Sigmoid colon (tissue), 7 donors: ENCODE results near the gene IMMP2L. TPM values are rescaled to one million over a fixed set of nuclear protein-coding genes. Genes with fewer than 3 reads are reported as not detected.

ENCODE experiments used
- DNase-seq: peaks from one replicate; pipeline ENCODE4 v3.0.0-alpha.2; 2019
- H3K27ac ChIP-seq, 4 donors: fragments of 200-600 bp; sonication (generic); one replicate each; pipeline ENCODE4 v1.5.1; 2016 to 2019; ENCODE audit warnings: mild to moderate bottlenecking in 1 of 4
- H3K27me3 ChIP-seq, 3 donors: fragments of 200-600 bp; sonication (generic); one replicate each; pipeline ENCODE4 v1.5.1; 2019; ENCODE audit warnings: mild to moderate bottlenecking in 1 of 3
- H3K36me3 ChIP-seq, 4 donors: fragments of 200-600 bp; sonication (generic); one replicate each; pipeline ENCODE4 v1.5.1; 2016 to 2019
- H3K4me1 ChIP-seq, 4 donors: fragments of 200-600 bp; sonication (generic); one replicate each; pipeline ENCODE4 v1.5.1; 2017 to 2019
- H3K4me3 ChIP-seq, 4 donors: fragments of 200-600 bp; sonication (generic); one replicate each; pipeline ENCODE4 v1.5.1; 2017 to 2019; ENCODE audit warnings: mild to moderate bottlenecking in 2 of 4, moderate library complexity in 1 of 4
- H3K9me3 ChIP-seq, 4 donors: fragments of 200-600 bp in 3 of 4; sonication (generic) in 3 of 4; one replicate each; pipeline versions ENCODE4 v1.5.1 to v1.6.1; 2013 to 2019
- CTCF ChIP-seq, 4 experiments: fragments of 450-650 bp in 3 of 4; fragments of 200-600 bp in 1 of 4; IDR thresholded peaks; one replicate each; pipeline ENCODE4 v1.5.1; 2016 to 2019; ENCODE audit warnings: antibody characterized with exemption in 4 of 4, mild to moderate bottlenecking in 3 of 4, moderate library complexity in 2 of 4
- EP300 ChIP-seq, 4 donors: sonication (generic); formaldehyde crosslinking; IDR thresholded peaks; one replicate each; pipeline ENCODE4 v1.6.1; 2017; ENCODE audit warnings: antibody characterized with exemption in 4 of 4
- POLR2A ChIP-seq, 2 donors: fragments of 450-650 bp; IDR thresholded peaks; one replicate each; pipeline ENCODE4 v1.6.1; 2016; ENCODE audit warnings: antibody characterized with exemption in 2 of 2, mild to moderate bottlenecking in 2 of 2, moderate library complexity in 2 of 2
- POLR2AphosphoS5 ChIP-seq, 4 donors: sonication (generic); formaldehyde crosslinking; IDR thresholded peaks; one replicate each; pipeline ENCODE4 v1.6.1; 2017; ENCODE audit warnings: antibody characterized with exemption in 4 of 4
- WGBS, 2 donors: extraction: QIAGEN DNeasy Blood & Tissue Kit; methylation state at CpG; one replicate each; pipeline ENCODE4 v1.1.7; 2013; 5-methylcytosine and 5-hydroxymethylcytosine counted together
- intact Hi-C: fragments of 100-400 bp; cut with DNase I; formaldehyde crosslinking; loops from one replicate; pipeline ENCODE4 v1.15.1; 2023
- polyA plus RNA-seq, 3 donors: library from polyadenylated mRNA; stranded (reverse); fragments of 200-250 nt; gene quantifications; one replicate each; pipeline ENCODE4 v1.2.3, GENCODE V29; 2013
- total RNA-seq, 4 donors: library from RNA; depleted of rRNA; stranded (reverse); fragments of >200 nt; gene quantifications; one replicate each; pipeline ENCODE4 v1.1.0, GENCODE V29; 2016
- donor health status: healthy with polysubstance abuse.
- donor health status: Bipolar disorder and iron deficiency.
- donor health status: healthy.

The IMMP2L gene
- total and polyA plus RNA-seq, 7 donors: 2.5 to 57.9 (median 18.5) TPM

- 68 to 79% methylated on average over 3 of the region's 3 CpGs for WGBS, 2 donors
- no peak overlapping the region for H3K4me3 ChIP-seq
- H3K9me3 ChIP-seq: no peaks in the 10 kb centered on the region
- H3K27ac ChIP-seq: no peak overlapping the region
- H3K36me3 ChIP-seq: no peaks in the 10 kb centered on the region
- H3K27me3 ChIP-seq: no peaks in the 10 kb centered on the region
- DNase-seq: no peak
- intact Hi-C loops: no loop called here
- H3K4me1 ChIP-seq: no peaks in the 10 kb centered on the region
- no peak for TF ChIP-seq EP300 (IDR thresholded peaks at IDR 0.05)
- TF ChIP-seq POLR2AphosphoS5 (IDR thresholded peaks at IDR 0.05): no peak
Measured at GRCh38 chr7:111232249-111233084, 329.8 kb downstream of the IMMP2L start.

GRCh38 chr7:111229916-111230315, 332.4 kb downstream of the IMMP2L start:
- WGBS, 2 donors: 69 to 82% methylated on average over 2 of the region's 2 CpGs
- Histone ChIP-seq H3K4me3 (no peak overlapping the region), H3K27ac (no peak overlapping the region), H3K9me3 (no peaks in the 10 kb centered on the region), H3K36me3 (no peaks in the 10 kb centered on the region), H3K27me3 (no peaks in the 10 kb centered on the region), H3K4me1 (peaks cover 0 to 3% (median under 1%) of the 10 kb centered on the region in 4 donors)
- intact Hi-C loops: no loop called here
- DNase-seq: no peak
- TF ChIP-seq EP300 (IDR thresholded peaks at IDR 0.05) (no peak), POLR2A (IDR thresholded peaks at IDR 0.05) (no peak), CTCF (IDR thresholded peaks at IDR 0.05) (no peak), POLR2AphosphoS5 (IDR thresholded peaks at IDR 0.05) (no peak)

- no peaks in the 10 kb centered on the region for H3K36me3 ChIP-seq
- intact Hi-C loops: no loop called here
- H3K27me3 ChIP-seq: no peaks in the 10 kb centered on the region
- no peak for DNase-seq
- no peak overlapping the region for H3K27ac ChIP-seq
- 94% methylated on average over 4 of the region's 4 CpGs for WGBS, 2 donors
- no peaks in the 10 kb centered on the region for H3K9me3 ChIP-seq
- peaks cover 0 to 8% (median 5%) of the 10 kb centered on the region in 4 donors for H3K4me1 ChIP-seq
- H3K4me3 ChIP-seq: no peak overlapping the region
- TF ChIP-seq CTCF (IDR thresholded peaks at IDR 0.05) (no peak), EP300 (IDR thresholded peaks at IDR 0.05) (no peak), POLR2A (IDR thresholded peaks at IDR 0.05) (no peak), POLR2AphosphoS5 (IDR thresholded peaks at IDR 0.05) (no peak)
Measured at GRCh38 chr7:111229181-111229740, 333.0 kb downstream of the IMMP2L start.

GRCh38 chr7:111228437-111228836, 333.9 kb downstream of the IMMP2L start:
- no peaks in the 10 kb centered on the region for H3K27me3 ChIP-seq
- no peaks in the 10 kb centered on the region for H3K9me3 ChIP-seq

GRCh38 chr7:111226800-111227199, 335.5 kb downstream of the IMMP2L start:
- 89 to 93% methylated on average over 2 of the region's 2 CpGs for WGBS, 2 donors
- no peak for TF ChIP-seq CTCF (IDR thresholded peaks at IDR 0.05)

More at GRCh38 chr7:111228437-111228836, 333.9 kb downstream of the IMMP2L start:
- intact Hi-C loops: no loop called here
- Histone ChIP-seq H3K4me3 (no peak overlapping the region), H3K4me1 (peaks cover 0 to 8% (median 7%) of the 10 kb centered on the region in 4 donors), H3K27ac (no peak overlapping the region), H3K36me3 (no peaks in the 10 kb centered on the region)
- TF ChIP-seq EP300 (IDR thresholded peaks at IDR 0.05): no peak
- TF ChIP-seq POLR2AphosphoS5 (IDR thresholded peaks at IDR 0.05): no peak
- TF ChIP-seq POLR2A (IDR thresholded peaks at IDR 0.05): no peak
- DNase-seq: no peak
- WGBS, 2 donors: 91 to 98% methylated on average over 1 of the region's 1 CpG

More at GRCh38 chr7:111226800-111227199, 335.5 kb downstream of the IMMP2L start:
- H3K36me3 ChIP-seq: no peaks in the 10 kb centered on the region
- no peak overlapping the region for H3K27ac ChIP-seq
- H3K9me3 ChIP-seq: no peaks in the 10 kb centered on the region
- H3K27me3 ChIP-seq: no peaks in the 10 kb centered on the region
- H3K4me1 ChIP-seq: peaks cover 0 to 8% (median 7%) of the 10 kb centered on the region in 4 donors
- H3K4me3 ChIP-seq: no peak overlapping the region
- intact Hi-C loops: no loop called here
- no peak for DNase-seq
